Spleen (tissue), 11 donors: Measurements from ENCODE around the gene KLF16. TPM values are rescaled to one million over a fixed set of nuclear protein-coding genes. Genes with fewer than 3 reads are reported as not detected.

Experiments used
- DNase-seq: peaks from one replicate; pipeline ENCODE4 v3.0.0-alpha.2; 2020
- H3K27ac ChIP-seq, 8 donors: fragments of 200-600 bp; sonication (generic) in 7 of 8; 1 replicate in 4 of 8; 2 replicates in 4 of 8; pipeline versions ENCODE4 v1.5.0 to v1.8.0; 2016 to 2021; ENCODE audit warnings: inconsistent platforms in 4 of 8, mild to moderate bottlenecking in 4 of 8, moderate library complexity in 1 of 8
- H3K27me3 ChIP-seq, 7 donors: fragments of 200-600 bp; sonication (generic) in 6 of 7; replicated peaks in 1 of 7; 1 replicate in 4 of 7; 2 replicates in 3 of 7; pipeline versions ENCODE4 v1.5.0 to v1.8.0; 2016 to 2021; ENCODE audit warnings: inconsistent platforms in 3 of 7, mild to moderate bottlenecking in 1 of 7
- H3K36me3 ChIP-seq, 6 donors: fragments of 200-600 bp; sonication (generic) in 5 of 6; 1 replicate in 4 of 6; 2 replicates in 2 of 6; pipeline versions ENCODE4 v1.5.0 to v1.8.0; 2016 to 2021; ENCODE audit warnings: inconsistent platforms in 2 of 6
- H3K4me1 ChIP-seq, 6 donors: fragments of 200-600 bp; sonication (generic) in 5 of 6; 1 replicate in 3 of 6; 2 replicates in 3 of 6; pipeline versions ENCODE4 v1.5.0 to v1.8.0; 2016 to 2021; ENCODE audit warnings: inconsistent platforms in 3 of 6
- H3K4me3 ChIP-seq, 8 donors: fragments of 200-600 bp; sonication (generic) in 7 of 8; 1 replicate in 4 of 8; 2 replicates in 4 of 8; pipeline versions ENCODE4 v1.5.0 to v1.8.0; 2016 to 2021; ENCODE audit warnings: inconsistent platforms in 4 of 8, mild to moderate bottlenecking in 4 of 8, moderate library complexity in 2 of 8
- H3K9me3 ChIP-seq, 8 donors: fragments of 200-600 bp; sonication (generic) in 7 of 8; 1 replicate in 4 of 8; 2 replicates in 4 of 8; pipeline versions ENCODE4 v1.5.0 to v1.8.0; 2016 to 2021; ENCODE audit warnings: inconsistent platforms in 4 of 8
- CTCF ChIP-seq, 11 experiments: fragments of 200-600 bp in 7 of 11; fragments of 450-650 bp in 4 of 11; sonication (generic) in 4 of 11; IDR thresholded peaks in 8 of 11; conservative IDR thresholded peaks in 3 of 11; 1 replicate in 7 of 11; 2 replicates in 4 of 11; pipeline versions ENCODE4 v1.4.0 to v1.8.0; 2016 to 2021; ENCODE audit warnings: antibody characterized with exemption in 11 of 11, inconsistent platforms in 4 of 11, mild to moderate bottlenecking in 1 of 11
- POLR2A ChIP-seq, 3 donors: fragments of 450-650 bp; IDR thresholded peaks; one replicate each; pipeline ENCODE4 v1.5.1; 2017; ENCODE audit warnings: antibody characterized with exemption in 3 of 3, mild to moderate bottlenecking in 1 of 3
- POLR2AphosphoS5 ChIP-seq, 3 donors: sonication (generic); formaldehyde crosslinking; IDR thresholded peaks; one replicate each; pipeline ENCODE4 v1.5.1; 2017; ENCODE audit warnings: antibody characterized with exemption in 3 of 3
- WGBS, 5 donors: extraction: QIAGEN DNeasy Blood & Tissue Kit in 3 of 5; methylation state at CpG; one replicate each; pipeline versions ENCODE4 v1.1.5 to v1.1.7; 2013 to 2018; 5-methylcytosine and 5-hydroxymethylcytosine counted together
- intact Hi-C: fragments of 100-400 bp; cut with DNase I; formaldehyde crosslinking; loops from one replicate; pipeline ENCODE4 v1.15.0; 2023; ENCODE audit warnings: low total_unique reads
- polyA plus RNA-seq, 3 donors: library from polyadenylated mRNA; stranded (reverse); fragments of 200-250 nt; gene quantifications; one replicate each; pipeline ENCODE4 v1.2.1, GENCODE V29; 2013
- total RNA-seq, 7 donors: library from RNA; depleted of rRNA in 3 of 7; stranded (reverse); fragments of >200 nt in 3 of 7; fragmentation: NEBNext Ultra II Directional in 4 of 7; extraction: Animal tissue kit (Norgen Biotek cat#: 25700) in 4 of 7; gene quantifications; one replicate each; pipeline versions ENCODE4 v1.1.0 to v1.2.1, GENCODE V29; 2016 to 2021
- donor health status: healthy with polysubstance abuse.
- donor health status: DM: no; HTN: no; CAD: no; lungs with moderate emphysema.
- donor health status: DM: no; HTN: no; CAD: no.
- donor health status: Bipolar disorder and iron deficiency.
- donor health status: healthy.
- donor health status: DM: no; HTN: no; CAD: no.
- donor health status: DM: yes; HTN: yes; CAD: no.

KLF16 gene
- total and polyA plus RNA-seq, 10 donors = 7.1 to 39.0 (median 18.4) TPM

GRCh38 chr19:1858412-1859081, 4.8 kb downstream of the KLF16 start:
- no peaks in the 10 kb centered on the region for H3K9me3 ChIP-seq
- intact Hi-C loops = no loop called here
- H3K27ac ChIP-seq = peak overlapping the region in 6 of 8 donors; percentile 94 to 99 (median 96)
- WGBS, 5 donors = 54 to 64% (median 55%) methylated on average over 4 to 10 of the region's 10 CpGs
- DNase-seq = no peak
- H3K4me3 ChIP-seq = peak overlapping the region in 1 of 8 donors; percentile 82
- peaks cover 0 to 9% (median 6%) of the 10 kb centered on the region in 6 donors for H3K36me3 ChIP-seq
- TF ChIP-seq POLR2AphosphoS5 (IDR thresholded peaks at IDR 0.05) (no peak), POLR2A (IDR thresholded peaks at IDR 0.05) (no peak), CTCF (IDR thresholded peaks at IDR 0.05 in 8 of 11, conservative IDR thresholded peaks at IDR 0.05 in 3 of 11) (no peak)
- peaks cover 58 to 90% (median 89%) of the 10 kb centered on the region in 6 donors for H3K4me1 ChIP-seq
- H3K27me3 ChIP-seq = no peaks in the 10 kb centered on the region

GRCh38 chr19:1857648-1858326, 5.6 kb downstream of the KLF16 start:
- TF ChIP-seq CTCF (IDR thresholded peaks at IDR 0.05 in 8 of 11, conservative IDR thresholded peaks at IDR 0.05 in 3 of 11) (no peak), POLR2A (IDR thresholded peaks at IDR 0.05) (no peak), POLR2AphosphoS5 (IDR thresholded peaks at IDR 0.05) (no peak)
- DNase-seq = no peak

DNA sequence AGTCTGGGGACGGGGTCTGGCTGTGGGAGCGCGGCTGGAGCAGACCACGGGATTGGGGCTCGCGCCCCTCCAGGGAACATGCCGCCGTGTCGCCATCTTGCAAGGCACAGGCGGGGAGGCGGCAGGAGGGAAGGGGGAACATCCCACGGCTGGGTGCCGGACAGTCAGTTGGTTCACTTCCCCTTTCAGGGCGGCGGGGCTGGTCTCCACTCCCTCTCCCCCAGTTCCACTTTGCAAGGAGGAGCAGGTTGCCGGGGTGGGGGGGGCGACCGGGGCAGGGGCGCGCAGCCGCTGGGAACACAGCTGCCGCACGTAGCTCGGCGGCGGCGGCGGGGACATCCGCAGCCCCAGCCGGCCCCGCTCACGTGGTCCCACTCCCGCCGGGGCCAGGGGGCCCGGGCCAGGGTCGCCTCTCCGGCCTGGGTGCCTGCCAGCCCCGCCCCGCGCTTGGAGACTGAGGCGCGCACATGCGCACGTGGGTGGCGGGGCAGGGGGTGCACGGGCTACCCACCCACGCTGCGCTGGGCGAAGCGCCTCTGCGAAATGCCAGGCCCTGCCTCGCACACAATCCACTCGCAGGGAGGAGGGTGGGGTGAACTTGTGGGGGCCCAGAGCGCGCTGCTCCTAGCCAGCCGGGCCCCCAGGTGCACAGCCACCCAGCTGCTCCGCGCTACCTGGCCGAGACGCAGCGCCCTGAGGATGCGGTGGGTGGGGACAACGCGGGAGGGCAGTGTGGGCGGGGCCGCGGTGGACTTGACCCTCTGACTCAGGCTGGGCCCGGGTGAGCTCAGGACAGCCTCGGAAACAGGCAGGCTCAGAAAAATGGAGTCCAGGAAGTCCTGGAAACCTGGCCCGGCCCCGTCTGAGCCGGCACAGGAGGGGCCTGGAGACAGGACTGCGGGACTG, 6.4 kb downstream of the KLF16 start:
- peak; percentile 97 for DNase-seq
- Histone ChIP-seq H3K4me3 (peak overlapping the region; percentile 30 to 82 (median 50)), H3K27me3 (no peaks in the 10 kb centered on the region), H3K27ac (peak overlapping the region; percentile 80 to 99 (median 95)), H3K36me3 (peaks cover 0 to 9% (median 6%) of the 10 kb centered on the region in 6 donors), H3K9me3 (no peaks in the 10 kb centered on the region), H3K4me1 (peaks cover 71 to 100% (median 100%) of the 10 kb centered on the region in 6 donors)
- 1 to 3% (median 3%) methylated on average over 18 to 70 of the region's 73 CpGs for WGBS, 5 donors
- intact Hi-C loops = no loop called here
- no peak for TF ChIP-seq POLR2A (IDR thresholded peaks at IDR 0.05)
- TF ChIP-seq POLR2AphosphoS5 (IDR thresholded peaks at IDR 0.05) = peak; percentile 55 to 87 (median 73)
- TF ChIP-seq CTCF (IDR thresholded peaks at IDR 0.05 in 8 of 11, conservative IDR thresholded peaks at IDR 0.05 in 3 of 11) = no peak

More at GRCh38 chr19:1857648-1858326, 5.6 kb downstream of the KLF16 start:
- peaks cover 0 to 9% (median 6%) of the 10 kb centered on the region in 6 donors for H3K36me3 ChIP-seq
- H3K27ac ChIP-seq = peak overlapping the region; percentile 80 to 99 (median 95)
- 22 to 44% (median 37%) methylated on average over 15 to 16 of the region's 16 CpGs for WGBS, 5 donors
- no peaks in the 10 kb centered on the region for H3K27me3 ChIP-seq
- H3K9me3 ChIP-seq = no peaks in the 10 kb centered on the region
- H3K4me1 ChIP-seq = peaks cover 64 to 98% (median 97%) of the 10 kb centered on the region in 6 donors
- peak overlapping the region in 7 of 8 donors; percentile 42 to 82 (median 54) for H3K4me3 ChIP-seq
- intact Hi-C loops = no loop called here
